Upper lobe of left lung (tissue), 4 donors: ENCODE results near the gene TENT5C.

Source experiments
- POLR2A ChIP-seq, 4 donors: fragments of 450-650 bp; IDR thresholded peaks; one replicate each; pipeline ENCODE4 v1.5.1; 2016 to 2017; ENCODE audit warnings: antibody characterized with exemption in 4 of 4, mild to moderate bottlenecking in 2 of 4
- TF ChIP-seq, protein P1 (sequence below), 6 experiments: fragments of 450-650 bp in 4 of 6; fragments of 200-600 bp in 2 of 6; sonication (generic) in 2 of 6; IDR thresholded peaks; one replicate each; pipeline ENCODE4 v1.5.1; 2016 to 2019; ENCODE audit warnings: antibody characterized with exemption in 6 of 6

DNA sequence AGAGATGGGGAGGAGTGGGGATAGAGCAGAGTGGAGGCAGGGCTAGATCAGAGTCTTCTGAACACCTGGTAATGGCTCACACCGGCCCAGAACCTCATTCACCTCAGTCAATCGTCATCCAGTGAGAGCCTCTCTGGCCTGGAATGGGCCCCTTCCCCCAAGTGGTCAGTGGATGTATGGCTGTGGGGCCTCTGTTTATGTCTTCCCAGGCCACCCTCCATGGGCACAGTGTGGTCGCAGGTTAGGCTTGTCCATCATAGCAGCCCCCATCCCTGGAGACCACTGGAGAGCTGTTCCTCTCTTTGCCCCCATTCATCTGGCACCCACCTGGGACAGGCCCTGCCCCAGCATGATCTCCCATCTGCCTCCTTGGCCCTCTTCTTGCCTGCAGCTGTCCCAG, 29.6 kb upstream of the TENT5C start:
- TF ChIP-seq, protein P1, sequence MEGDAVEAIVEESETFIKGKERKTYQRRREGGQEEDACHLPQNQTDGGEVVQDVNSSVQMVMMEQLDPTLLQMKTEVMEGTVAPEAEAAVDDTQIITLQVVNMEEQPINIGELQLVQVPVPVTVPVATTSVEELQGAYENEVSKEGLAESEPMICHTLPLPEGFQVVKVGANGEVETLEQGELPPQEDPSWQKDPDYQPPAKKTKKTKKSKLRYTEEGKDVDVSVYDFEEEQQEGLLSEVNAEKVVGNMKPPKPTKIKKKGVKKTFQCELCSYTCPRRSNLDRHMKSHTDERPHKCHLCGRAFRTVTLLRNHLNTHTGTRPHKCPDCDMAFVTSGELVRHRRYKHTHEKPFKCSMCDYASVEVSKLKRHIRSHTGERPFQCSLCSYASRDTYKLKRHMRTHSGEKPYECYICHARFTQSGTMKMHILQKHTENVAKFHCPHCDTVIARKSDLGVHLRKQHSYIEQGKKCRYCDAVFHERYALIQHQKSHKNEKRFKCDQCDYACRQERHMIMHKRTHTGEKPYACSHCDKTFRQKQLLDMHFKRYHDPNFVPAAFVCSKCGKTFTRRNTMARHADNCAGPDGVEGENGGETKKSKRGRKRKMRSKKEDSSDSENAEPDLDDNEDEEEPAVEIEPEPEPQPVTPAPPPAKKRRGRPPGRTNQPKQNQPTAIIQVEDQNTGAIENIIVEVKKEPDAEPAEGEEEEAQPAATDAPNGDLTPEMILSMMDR (IDR thresholded peaks at IDR 0.05) = no peak
- no peak for TF ChIP-seq POLR2A (IDR thresholded peaks at IDR 0.05)
